ENCODE data around the gene AMN.

DNA sequence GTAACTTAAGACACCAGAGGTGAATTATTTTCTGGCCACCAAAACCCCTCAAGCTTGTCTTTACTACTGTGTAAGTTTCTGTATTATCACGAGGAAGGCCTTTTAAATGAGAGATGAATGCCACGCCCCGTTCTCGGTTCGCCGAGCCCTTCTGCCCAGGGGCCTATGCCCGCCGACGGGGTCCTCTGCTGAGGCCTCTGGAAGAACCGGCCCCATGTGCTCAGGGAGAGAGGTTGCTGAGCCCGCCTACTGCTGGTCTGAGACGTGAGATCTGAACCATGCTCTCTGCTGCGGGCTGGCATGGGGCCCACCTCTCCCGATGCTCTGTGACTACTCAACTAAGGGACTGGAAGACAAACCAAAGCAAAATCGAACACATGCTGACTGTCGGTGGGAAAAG lies 21.0 kb downstream of the AMN start:
- TF ChIP-seq, protein P1, sequence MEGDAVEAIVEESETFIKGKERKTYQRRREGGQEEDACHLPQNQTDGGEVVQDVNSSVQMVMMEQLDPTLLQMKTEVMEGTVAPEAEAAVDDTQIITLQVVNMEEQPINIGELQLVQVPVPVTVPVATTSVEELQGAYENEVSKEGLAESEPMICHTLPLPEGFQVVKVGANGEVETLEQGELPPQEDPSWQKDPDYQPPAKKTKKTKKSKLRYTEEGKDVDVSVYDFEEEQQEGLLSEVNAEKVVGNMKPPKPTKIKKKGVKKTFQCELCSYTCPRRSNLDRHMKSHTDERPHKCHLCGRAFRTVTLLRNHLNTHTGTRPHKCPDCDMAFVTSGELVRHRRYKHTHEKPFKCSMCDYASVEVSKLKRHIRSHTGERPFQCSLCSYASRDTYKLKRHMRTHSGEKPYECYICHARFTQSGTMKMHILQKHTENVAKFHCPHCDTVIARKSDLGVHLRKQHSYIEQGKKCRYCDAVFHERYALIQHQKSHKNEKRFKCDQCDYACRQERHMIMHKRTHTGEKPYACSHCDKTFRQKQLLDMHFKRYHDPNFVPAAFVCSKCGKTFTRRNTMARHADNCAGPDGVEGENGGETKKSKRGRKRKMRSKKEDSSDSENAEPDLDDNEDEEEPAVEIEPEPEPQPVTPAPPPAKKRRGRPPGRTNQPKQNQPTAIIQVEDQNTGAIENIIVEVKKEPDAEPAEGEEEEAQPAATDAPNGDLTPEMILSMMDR (IDR thresholded peaks at IDR 0.05) = no peak
- TF ChIP-seq RAD21 (IDR thresholded peaks at IDR 0.05; ENCODE audit: low read length) = no peak
- TF ChIP-seq POLR2AphosphoS5 (IDR thresholded peaks at IDR 0.05; ENCODE audit: low read depth, low read length) = no peak
- TF ChIP-seq EP300 (IDR thresholded peaks at IDR 0.05; ENCODE audit: borderline replicate concordance in 1 of 2, low read depth in 1 of 2, low read length in 1 of 2) = no peak
- TF ChIP-seq, protein P2, sequence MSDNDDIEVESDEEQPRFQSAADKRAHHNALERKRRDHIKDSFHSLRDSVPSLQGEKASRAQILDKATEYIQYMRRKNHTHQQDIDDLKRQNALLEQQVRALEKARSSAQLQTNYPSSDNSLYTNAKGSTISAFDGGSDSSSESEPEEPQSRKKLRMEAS (IDR thresholded peaks at IDR 0.05; ENCODE audit: low read depth) = no peak
- TF ChIP-seq, protein P3, sequence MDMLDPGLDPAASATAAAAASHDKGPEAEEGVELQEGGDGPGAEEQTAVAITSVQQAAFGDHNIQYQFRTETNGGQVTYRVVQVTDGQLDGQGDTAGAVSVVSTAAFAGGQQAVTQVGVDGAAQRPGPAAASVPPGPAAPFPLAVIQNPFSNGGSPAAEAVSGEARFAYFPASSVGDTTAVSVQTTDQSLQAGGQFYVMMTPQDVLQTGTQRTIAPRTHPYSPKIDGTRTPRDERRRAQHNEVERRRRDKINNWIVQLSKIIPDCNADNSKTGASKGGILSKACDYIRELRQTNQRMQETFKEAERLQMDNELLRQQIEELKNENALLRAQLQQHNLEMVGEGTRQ (IDR thresholded peaks at IDR 0.05; ENCODE audit: borderline replicate concordance, low read depth, low read length) = no peak
- no peak for TF ChIP-seq TCF12 (IDR thresholded peaks at IDR 0.05)
- no peak for TF ChIP-seq YY1 (IDR thresholded peaks at IDR 0.05; ENCODE audit: low read depth)
- TF ChIP-seq, protein P4, sequence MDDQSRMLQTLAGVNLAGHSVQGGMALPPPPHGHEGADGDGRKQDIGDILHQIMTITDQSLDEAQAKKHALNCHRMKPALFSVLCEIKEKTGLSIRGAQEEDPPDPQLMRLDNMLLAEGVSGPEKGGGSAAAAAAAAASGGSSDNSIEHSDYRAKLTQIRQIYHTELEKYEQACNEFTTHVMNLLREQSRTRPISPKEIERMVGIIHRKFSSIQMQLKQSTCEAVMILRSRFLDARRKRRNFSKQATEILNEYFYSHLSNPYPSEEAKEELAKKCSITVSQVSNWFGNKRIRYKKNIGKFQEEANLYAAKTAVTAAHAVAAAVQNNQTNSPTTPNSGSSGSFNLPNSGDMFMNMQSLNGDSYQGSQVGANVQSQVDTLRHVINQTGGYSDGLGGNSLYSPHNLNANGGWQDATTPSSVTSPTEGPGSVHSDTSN (IDR thresholded peaks at IDR 0.05) = no peak
- no peak for TF ChIP-seq FOXJ3 (CRISPR knock-in tag; IDR thresholded peaks at IDR 0.05)
- TF ChIP-seq, protein P5, sequence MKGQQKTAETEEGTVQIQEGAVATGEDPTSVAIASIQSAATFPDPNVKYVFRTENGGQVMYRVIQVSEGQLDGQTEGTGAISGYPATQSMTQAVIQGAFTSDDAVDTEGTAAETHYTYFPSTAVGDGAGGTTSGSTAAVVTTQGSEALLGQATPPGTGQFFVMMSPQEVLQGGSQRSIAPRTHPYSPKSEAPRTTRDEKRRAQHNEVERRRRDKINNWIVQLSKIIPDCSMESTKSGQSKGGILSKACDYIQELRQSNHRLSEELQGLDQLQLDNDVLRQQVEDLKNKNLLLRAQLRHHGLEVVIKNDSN (IDR thresholded peaks at IDR 0.05; ENCODE audit: borderline replicate concordance, low read depth) = no peak
- no peak for TF ChIP-seq NRF1 (IDR thresholded peaks at IDR 0.05; ENCODE audit: low read depth, low read length)
- TF ChIP-seq, protein P6, sequence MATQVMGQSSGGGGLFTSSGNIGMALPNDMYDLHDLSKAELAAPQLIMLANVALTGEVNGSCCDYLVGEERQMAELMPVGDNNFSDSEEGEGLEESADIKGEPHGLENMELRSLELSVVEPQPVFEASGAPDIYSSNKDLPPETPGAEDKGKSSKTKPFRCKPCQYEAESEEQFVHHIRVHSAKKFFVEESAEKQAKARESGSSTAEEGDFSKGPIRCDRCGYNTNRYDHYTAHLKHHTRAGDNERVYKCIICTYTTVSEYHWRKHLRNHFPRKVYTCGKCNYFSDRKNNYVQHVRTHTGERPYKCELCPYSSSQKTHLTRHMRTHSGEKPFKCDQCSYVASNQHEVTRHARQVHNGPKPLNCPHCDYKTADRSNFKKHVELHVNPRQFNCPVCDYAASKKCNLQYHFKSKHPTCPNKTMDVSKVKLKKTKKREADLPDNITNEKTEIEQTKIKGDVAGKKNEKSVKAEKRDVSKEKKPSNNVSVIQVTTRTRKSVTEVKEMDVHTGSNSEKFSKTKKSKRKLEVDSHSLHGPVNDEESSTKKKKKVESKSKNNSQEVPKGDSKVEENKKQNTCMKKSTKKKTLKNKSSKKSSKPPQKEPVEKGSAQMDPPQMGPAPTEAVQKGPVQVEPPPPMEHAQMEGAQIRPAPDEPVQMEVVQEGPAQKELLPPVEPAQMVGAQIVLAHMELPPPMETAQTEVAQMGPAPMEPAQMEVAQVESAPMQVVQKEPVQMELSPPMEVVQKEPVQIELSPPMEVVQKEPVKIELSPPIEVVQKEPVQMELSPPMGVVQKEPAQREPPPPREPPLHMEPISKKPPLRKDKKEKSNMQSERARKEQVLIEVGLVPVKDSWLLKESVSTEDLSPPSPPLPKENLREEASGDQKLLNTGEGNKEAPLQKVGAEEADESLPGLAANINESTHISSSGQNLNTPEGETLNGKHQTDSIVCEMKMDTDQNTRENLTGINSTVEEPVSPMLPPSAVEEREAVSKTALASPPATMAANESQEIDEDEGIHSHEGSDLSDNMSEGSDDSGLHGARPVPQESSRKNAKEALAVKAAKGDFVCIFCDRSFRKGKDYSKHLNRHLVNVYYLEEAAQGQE (IDR thresholded peaks at IDR 0.05; ENCODE audit: low read depth, low read length) = no peak
- TF ChIP-seq MXI1 (IDR thresholded peaks at IDR 0.05; ENCODE audit: low read depth, low read length) = no peak
